KG1 (cell line): ENCODE measurements around the gene TMEM200C.

Source experiments
- DNase-seq: peaks from one replicate; lab custom pipeline; 2025; lab: John Stamatoyannopoulos, UW

The TMEM200C gene

GRCh38 chr18:5895299-5895875, at the start of gene TMEM200C:
TMEM200C (minus strand) TSS chr18:5895522; CDS start chr18:5892063, 3,459 bp downstream.
- DNase-seq: no peak

GRCh38 chr18:5944448-5944847, 49.1 kb upstream of the TMEM200C start:
- no peak for DNase-seq

- no peak for DNase-seq
These were observed 48.2 kb upstream of the TMEM200C start for GRCh38 chr18:5943514-5943913.

- DNase-seq: no peak
These were observed 47.3 kb upstream of the TMEM200C start for GRCh38 chr18:5942591-5942990.

GRCh38 chr18:5941890-5942289, 46.6 kb upstream of the TMEM200C start:
- DNase-seq: no peak

GRCh38 chr18:5939801-5940667, 44.7 kb upstream of the TMEM200C start:
- DNase-seq: no peak

GRCh38 chr18:5937795-5938194, 42.5 kb upstream of the TMEM200C start:
- DNase-seq: no peak

- no peak for DNase-seq
These were observed 41.8 kb upstream of the TMEM200C start for GRCh38 chr18:5937121-5937520.

GRCh38 chr18:5930789-5931188, 35.5 kb upstream of the TMEM200C start:
- no peak for DNase-seq

GRCh38 chr18:5918205-5918858, 23.0 kb upstream of the TMEM200C start:
- no peak for DNase-seq

GRCh38 chr18:5914951-5915350, 19.6 kb upstream of the TMEM200C start:
- DNase-seq: no peak

- DNase-seq: no peak
These were observed 18.7 kb upstream of the TMEM200C start for GRCh38 chr18:5914016-5914415.

GRCh38 chr18:5912566-5912965, 17.2 kb upstream of the TMEM200C start:
- DNase-seq: no peak

- DNase-seq: no peak
These were observed 13.8 kb upstream of the TMEM200C start for GRCh38 chr18:5909125-5909524.

GRCh38 chr18:5903386-5903785, 8.1 kb upstream of the TMEM200C start:
- DNase-seq: no peak

- no peak for DNase-seq
These were observed 4.9 kb upstream of the TMEM200C start for GRCh38 chr18:5900262-5900661.

- DNase-seq: no peak
These were observed 4.5 kb upstream of the TMEM200C start for GRCh38 chr18:5899835-5900234.

- DNase-seq: no peak
These were observed 786 bp upstream of the TMEM200C start for GRCh38 chr18:5895876-5896740.

- no peak for DNase-seq
These were observed 567 bp downstream of the TMEM200C start for GRCh38 chr18:5894611-5895298.

GRCh38 chr18:5893956-5894610, 1.2 kb downstream of the TMEM200C start:
- no peak for DNase-seq
